Hepatocyte (in vitro differentiated cells): Measurements from ENCODE around the gene RALGAPA2.

Experiments used
- CTCF ChIP-seq: fragments of 200-600 bp; sonication (generic); IDR thresholded peaks from 2 replicates; pipeline ENCODE4 v1.5.1; 2016; ENCODE audit warnings: antibody characterized with exemption, mild to moderate bottlenecking; ENCODE audit not compliant: poor library complexity
- EZH2 ChIP-seq: fragments of 200-600 bp; sonication (generic); IDR thresholded peaks from 2 replicates; pipeline ENCODE4 v1.6.1; 2016; ENCODE audit warnings: antibody characterized with exemption, mild to moderate bottlenecking, borderline replicate concordance
- EZH2phosphoT487 ChIP-seq: fragments of 200-600 bp; sonication (generic); IDR thresholded peaks from one replicate; pipeline ENCODE4 v1.6.1; 2018; ENCODE audit warnings: antibody characterized with exemption, mild to moderate bottlenecking, low read depth, moderate library complexity; ENCODE audit not compliant: unreplicated experiment, severe bottlenecking

GRCh38 chr20:20375862-20376261 is 336.6 kb downstream of the RALGAPA2 start:
- TF ChIP-seq CTCF (no peak), EZH2 (no peak), EZH2phosphoT487 (no peak)
